ENCODE data around the gene IRF2. TPM values are rescaled to one million over a fixed set of nuclear protein-coding genes. Genes with fewer than 3 reads are reported as not detected.
"Not testable (repeated sequence)": the region's sequence is repeated elsewhere in the genome, so short reads cannot be mapped to it uniquely, and the experiment has no call there.

IRF2 gene
- total RNA-seq, 1 donor from 2014 or later = 16.1 TPM

DNA sequence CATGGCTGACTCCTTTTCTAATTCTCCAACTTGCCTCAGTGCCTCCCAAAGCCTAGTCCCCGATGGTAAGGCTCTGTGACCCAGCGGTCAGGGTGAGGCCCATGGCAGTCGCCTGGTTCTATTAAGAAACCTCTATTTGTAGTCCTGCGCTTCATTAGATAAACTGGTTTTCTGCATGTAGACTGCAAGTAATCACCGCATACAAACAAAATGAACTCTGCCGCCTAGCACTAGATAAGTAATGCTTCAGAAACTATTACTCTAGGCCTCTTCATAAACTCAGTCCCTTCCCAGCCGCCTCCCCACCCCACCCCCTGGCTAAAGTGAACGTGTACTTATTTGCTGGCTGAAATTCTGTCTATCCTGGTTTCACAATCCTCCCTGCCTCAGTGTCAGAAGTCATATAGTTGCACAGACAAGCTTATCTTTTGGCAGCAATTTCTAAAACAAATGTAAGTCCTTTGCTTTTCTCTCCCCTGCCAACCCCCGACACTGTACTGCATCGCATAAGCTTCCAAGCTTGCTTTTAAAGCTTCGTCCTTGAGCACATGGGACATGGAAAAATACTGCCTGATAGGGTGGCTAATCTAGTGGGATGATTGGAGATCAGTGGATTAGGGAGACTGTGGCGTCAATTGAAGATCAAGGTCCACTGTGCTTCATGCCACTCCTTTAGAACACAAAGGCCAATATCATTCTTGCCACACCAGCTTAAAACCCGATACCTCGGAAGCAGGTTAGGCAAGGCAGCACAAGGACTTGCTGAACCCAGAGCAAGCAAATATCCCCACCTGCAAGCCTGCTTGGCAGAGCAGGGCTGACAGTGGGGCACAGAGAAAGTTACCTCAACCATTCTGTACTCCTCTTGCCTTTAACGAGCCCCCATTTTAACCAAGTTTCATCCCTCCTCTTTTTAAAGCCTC, 125.8 kb downstream of the IRF2 start:
- no peak overlapping the region for H3K27ac ChIP-seq
- H3K9me3 Mint-ChIP-seq = no peaks in the 10 kb centered on the region
- TF ChIP-seq EZH2phosphoT487 (IDR thresholded peaks at IDR 0.05) (no peak), EZH2 (IDR thresholded peaks at IDR 0.05) (no peak)
- TF ChIP-seq, protein P1, sequence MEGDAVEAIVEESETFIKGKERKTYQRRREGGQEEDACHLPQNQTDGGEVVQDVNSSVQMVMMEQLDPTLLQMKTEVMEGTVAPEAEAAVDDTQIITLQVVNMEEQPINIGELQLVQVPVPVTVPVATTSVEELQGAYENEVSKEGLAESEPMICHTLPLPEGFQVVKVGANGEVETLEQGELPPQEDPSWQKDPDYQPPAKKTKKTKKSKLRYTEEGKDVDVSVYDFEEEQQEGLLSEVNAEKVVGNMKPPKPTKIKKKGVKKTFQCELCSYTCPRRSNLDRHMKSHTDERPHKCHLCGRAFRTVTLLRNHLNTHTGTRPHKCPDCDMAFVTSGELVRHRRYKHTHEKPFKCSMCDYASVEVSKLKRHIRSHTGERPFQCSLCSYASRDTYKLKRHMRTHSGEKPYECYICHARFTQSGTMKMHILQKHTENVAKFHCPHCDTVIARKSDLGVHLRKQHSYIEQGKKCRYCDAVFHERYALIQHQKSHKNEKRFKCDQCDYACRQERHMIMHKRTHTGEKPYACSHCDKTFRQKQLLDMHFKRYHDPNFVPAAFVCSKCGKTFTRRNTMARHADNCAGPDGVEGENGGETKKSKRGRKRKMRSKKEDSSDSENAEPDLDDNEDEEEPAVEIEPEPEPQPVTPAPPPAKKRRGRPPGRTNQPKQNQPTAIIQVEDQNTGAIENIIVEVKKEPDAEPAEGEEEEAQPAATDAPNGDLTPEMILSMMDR (IDR thresholded peaks at IDR 0.05) = no peak
- no peaks in the 10 kb centered on the region for H3K27me3 ChIP-seq
- H3K9me3 ChIP-seq (ENCODE audit: low read depth) = no peaks in the 10 kb centered on the region
- peak overlapping the region; percentile 91 for H3K27ac Mint-ChIP-seq
- H3K4me3 ChIP-seq = no peak overlapping the region
- DNase-seq (ENCODE audit: low spot score) = no peak
- H3K27me3 Mint-ChIP-seq (ENCODE audit: insufficient read depth, low read depth) = peaks cover 21% of the 10 kb centered on the region
- H3K4me2 ChIP-seq = peak overlapping the region; percentile 48
- H3K79me2 ChIP-seq (ENCODE audit: low read depth) = no peaks in the 10 kb centered on the region
- H3K4me1 Mint-ChIP-seq = peaks cover 39% of the 10 kb centered on the region
- H3K36me3 Mint-ChIP-seq = no peaks in the 10 kb centered on the region
- H4K20me1 ChIP-seq (ENCODE audit: low read depth) = no peaks in the 10 kb centered on the region
- H2AFZ ChIP-seq (replicated peaks) = no peak overlapping the region
- H3F3A ChIP-seq (ENCODE audit: low read depth) = peaks cover 2% of the 10 kb centered on the region
- no peaks in the 10 kb centered on the region for H3K36me3 ChIP-seq
- peaks cover 7% of the 10 kb centered on the region for H3K4me1 ChIP-seq
- peak overlapping the region; percentile 67 for H3K4me3 Mint-ChIP-seq
- no peak overlapping the region for H3K9ac ChIP-seq

DNA sequence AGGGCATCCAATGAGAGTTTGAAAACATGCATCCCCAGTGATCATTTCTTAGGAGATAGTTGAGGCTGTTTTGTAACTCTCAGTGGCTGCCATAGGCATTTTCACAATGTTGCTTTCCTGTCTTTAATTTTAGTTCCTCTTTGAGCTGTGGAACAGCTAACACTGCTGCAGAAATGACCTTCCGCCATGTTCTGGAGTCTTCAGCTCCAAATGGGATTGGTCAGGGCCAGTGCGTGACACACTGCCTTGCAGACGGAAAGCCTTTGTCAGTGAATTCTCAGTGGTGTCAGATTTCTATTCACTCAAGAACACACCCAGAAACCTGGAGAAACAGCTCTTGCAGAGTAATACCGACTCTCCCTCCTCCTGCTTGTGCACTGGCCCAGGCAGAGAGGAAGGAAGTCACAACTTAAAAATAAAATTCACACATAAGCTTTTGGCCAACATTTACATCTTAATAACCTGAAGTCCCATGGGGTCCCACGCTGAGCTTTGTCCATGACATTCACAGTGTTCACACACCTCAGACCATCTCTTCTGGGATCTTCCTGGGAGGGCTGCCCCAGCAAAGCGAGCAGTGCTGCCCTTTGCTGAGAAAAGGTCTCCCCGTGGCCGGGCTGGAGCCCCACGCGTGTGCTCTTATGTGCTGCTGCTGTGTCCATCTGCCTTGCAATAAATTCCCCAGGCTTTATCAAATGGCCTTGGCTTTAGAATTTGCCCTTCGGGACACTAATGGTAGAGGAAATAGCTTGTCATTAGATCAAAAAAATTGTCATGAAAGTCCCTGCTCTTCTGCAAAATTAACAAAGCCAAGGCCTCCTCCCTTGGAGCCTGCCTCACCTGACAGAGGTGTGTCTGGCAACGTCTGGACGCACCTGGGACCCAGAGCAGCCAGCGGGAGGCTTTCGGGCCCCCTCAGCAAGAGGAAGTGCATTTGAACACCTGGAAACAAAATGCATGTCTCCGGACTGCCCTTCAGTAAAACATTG, 126.8 kb downstream of the IRF2 start:
- Mint-ChIP-seq H3K9me3 (no peaks in the 10 kb centered on the region), H3K4me1 (peaks cover 45% of the 10 kb centered on the region), H3K4me3 (peak overlapping the region; percentile 70), H3K27ac (peak overlapping the region; percentile 99), H3K27me3 (ENCODE audit: insufficient read depth, low read depth) (peaks cover 18% of the 10 kb centered on the region), H3K36me3 (no peaks in the 10 kb centered on the region)
- Histone ChIP-seq H4K20me1 (ENCODE audit: low read depth) (no peaks in the 10 kb centered on the region), H3K9me3 (ENCODE audit: low read depth) (no peaks in the 10 kb centered on the region), H3K27ac (no peak overlapping the region), H3K27me3 (no peaks in the 10 kb centered on the region), H3K4me3 (peak overlapping the region; percentile 10), H3K4me1 (peaks cover 7% of the 10 kb centered on the region), H2AFZ (replicated peaks) (peak overlapping the region; percentile 65), H3F3A (ENCODE audit: low read depth) (peaks cover 5% of the 10 kb centered on the region), H3K9ac (no peak overlapping the region), H3K4me2 (peak overlapping the region; percentile 48), H3K79me2 (ENCODE audit: low read depth) (no peaks in the 10 kb centered on the region), H3K36me3 (no peaks in the 10 kb centered on the region)
- no peak for TF ChIP-seq EZH2 (IDR thresholded peaks at IDR 0.05)
- TF ChIP-seq EZH2phosphoT487 (IDR thresholded peaks at IDR 0.05) = no peak
- TF ChIP-seq, protein P1 (IDR thresholded peaks at IDR 0.05) = no peak
- DNase-seq (ENCODE audit: low spot score) = peak; percentile 89

DNA sequence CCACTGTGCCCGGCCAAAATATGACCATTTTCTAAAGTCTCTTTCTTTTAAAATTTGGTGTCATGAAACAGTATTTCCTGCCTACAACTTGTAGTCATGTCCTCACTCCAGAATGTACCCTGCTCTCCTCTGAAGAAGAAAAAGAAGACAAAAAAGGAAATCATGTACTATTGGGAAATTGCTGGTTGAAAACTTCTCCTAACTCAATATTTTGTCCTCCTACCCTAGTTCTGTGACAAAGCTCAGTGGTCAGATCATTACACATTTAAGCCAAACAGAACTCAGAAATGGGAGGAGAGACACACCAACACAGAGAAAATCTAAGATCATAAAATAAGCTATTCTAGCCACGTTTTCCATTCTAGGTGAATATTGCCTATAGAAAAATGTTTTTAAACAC, 127.7 kb downstream of the IRF2 start:
- H3K27ac Mint-ChIP-seq = peak overlapping the region; percentile 99
- no peaks in the 10 kb centered on the region for H3K36me3 ChIP-seq
- peaks cover 45% of the 10 kb centered on the region for H3K4me1 Mint-ChIP-seq
- peaks cover 5% of the 10 kb centered on the region for H3F3A ChIP-seq (ENCODE audit: low read depth)
- peak overlapping the region; percentile 48 for H3K4me2 ChIP-seq
- H2AFZ ChIP-seq (replicated peaks) = peak overlapping the region; percentile 65
- no peak for DNase-seq (ENCODE audit: low spot score)
- TF ChIP-seq EZH2 (IDR thresholded peaks at IDR 0.05) (no peak), EZH2phosphoT487 (IDR thresholded peaks at IDR 0.05) (no peak)
- TF ChIP-seq, protein P1 (IDR thresholded peaks at IDR 0.05) = no peak
- no peaks in the 10 kb centered on the region for H3K27me3 ChIP-seq
- peaks cover 7% of the 10 kb centered on the region for H3K4me1 ChIP-seq
- H3K9ac ChIP-seq = no peak overlapping the region
- no peaks in the 10 kb centered on the region for H3K9me3 ChIP-seq (ENCODE audit: low read depth)
- H3K27ac ChIP-seq = no peak overlapping the region
- H3K27me3 Mint-ChIP-seq (ENCODE audit: insufficient read depth, low read depth) = peaks cover 18% of the 10 kb centered on the region
- no peak overlapping the region for H3K4me3 ChIP-seq
- H3K79me2 ChIP-seq (ENCODE audit: low read depth) = no peaks in the 10 kb centered on the region
- no peak overlapping the region for H3K4me3 Mint-ChIP-seq
- no peaks in the 10 kb centered on the region for H3K36me3 Mint-ChIP-seq
- H4K20me1 ChIP-seq (ENCODE audit: low read depth) = no peaks in the 10 kb centered on the region
- no peaks in the 10 kb centered on the region for H3K9me3 Mint-ChIP-seq

DNA sequence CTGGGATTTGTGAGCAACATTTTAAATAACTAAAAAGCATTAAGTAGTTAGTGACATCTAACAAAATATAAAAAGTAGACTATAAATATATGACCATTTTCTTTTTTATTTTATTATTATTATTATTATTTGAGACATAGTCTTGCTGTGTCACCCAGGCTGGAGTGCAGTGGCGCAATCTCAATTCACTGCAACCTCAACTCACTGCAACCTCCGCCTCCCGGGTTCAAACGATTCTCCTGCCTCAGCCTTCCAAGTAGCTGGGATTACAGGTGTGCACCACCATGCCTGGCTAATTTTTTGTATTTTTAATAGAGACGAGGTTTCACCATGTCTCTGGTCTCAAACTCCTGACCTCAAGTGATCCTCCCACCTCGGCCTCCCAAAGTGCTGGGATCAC, 128.1 kb downstream of the IRF2 start:
- DNase-seq (ENCODE audit: low spot score); H3K27ac ChIP-seq; H3F3A ChIP-seq (ENCODE audit: low read depth); H3K4me3 Mint-ChIP-seq; H3K79me2 ChIP-seq (ENCODE audit: low read depth); H3K9me3 Mint-ChIP-seq; H2AFZ ChIP-seq (replicated peaks); H3K27me3 ChIP-seq; H3K9ac ChIP-seq; H4K20me1 ChIP-seq (ENCODE audit: low read depth); H3K4me1 ChIP-seq; H3K36me3 Mint-ChIP-seq; H3K9me3 ChIP-seq (ENCODE audit: low read depth); H3K36me3 ChIP-seq; H3K4me3 ChIP-seq; H3K4me2 ChIP-seq: not testable (repeated sequence)
- H3K27ac Mint-ChIP-seq = peak overlapping the region; percentile 94
- H3K27me3 Mint-ChIP-seq (ENCODE audit: insufficient read depth, low read depth) = peaks cover 16% of the 10 kb centered on the region
- H3K4me1 Mint-ChIP-seq = peaks cover 47% of the 10 kb centered on the region

All from neural progenitor cell (in vitro differentiated cells).